PC-3 (cell line): ENCODE data around the gene KCNIP4.

Experiments used
- EZH2 ChIP-seq: fragments of 300-600 bp; sonication (generic); IDR thresholded peaks from one replicate; pipeline ENCODE4 v1.6.1; 2017; ENCODE audit warnings: antibody characterized with exemption, mild to moderate bottlenecking, low read length; ENCODE audit not compliant: unreplicated experiment
- TF ChIP-seq, protein P1 (sequence below): fragments of 300-600 bp; sonication (generic); conservative IDR thresholded peaks from 2 replicates; pipeline ENCODE4 v1.5.1; 2017; ENCODE audit warnings: antibody characterized with exemption, low read depth, mild to moderate bottlenecking, low read length

GRCh38 chr4:21962691-21963090 is 14.1 kb upstream of the KCNIP4 start:
- no peak for TF ChIP-seq EZH2
- TF ChIP-seq, protein P1, sequence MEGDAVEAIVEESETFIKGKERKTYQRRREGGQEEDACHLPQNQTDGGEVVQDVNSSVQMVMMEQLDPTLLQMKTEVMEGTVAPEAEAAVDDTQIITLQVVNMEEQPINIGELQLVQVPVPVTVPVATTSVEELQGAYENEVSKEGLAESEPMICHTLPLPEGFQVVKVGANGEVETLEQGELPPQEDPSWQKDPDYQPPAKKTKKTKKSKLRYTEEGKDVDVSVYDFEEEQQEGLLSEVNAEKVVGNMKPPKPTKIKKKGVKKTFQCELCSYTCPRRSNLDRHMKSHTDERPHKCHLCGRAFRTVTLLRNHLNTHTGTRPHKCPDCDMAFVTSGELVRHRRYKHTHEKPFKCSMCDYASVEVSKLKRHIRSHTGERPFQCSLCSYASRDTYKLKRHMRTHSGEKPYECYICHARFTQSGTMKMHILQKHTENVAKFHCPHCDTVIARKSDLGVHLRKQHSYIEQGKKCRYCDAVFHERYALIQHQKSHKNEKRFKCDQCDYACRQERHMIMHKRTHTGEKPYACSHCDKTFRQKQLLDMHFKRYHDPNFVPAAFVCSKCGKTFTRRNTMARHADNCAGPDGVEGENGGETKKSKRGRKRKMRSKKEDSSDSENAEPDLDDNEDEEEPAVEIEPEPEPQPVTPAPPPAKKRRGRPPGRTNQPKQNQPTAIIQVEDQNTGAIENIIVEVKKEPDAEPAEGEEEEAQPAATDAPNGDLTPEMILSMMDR: no peak
